WERI-Rb-1 (cell line): ENCODE measurements around the gene CRIP1.

Experiments
- DNase-seq: peaks from one replicate; pipeline ENCODE4 v3.0.0-alpha.2; 2020
- H3K27ac ChIP-seq: fragments of 250-450 bp; sonication (Bioruptor Pico); 2 replicates; pipeline ENCODE4 v1.5.1; 2020; ENCODE audit warnings: mild to moderate bottlenecking, moderate library complexity
- H3K27me3 ChIP-seq: fragments of 250-450 bp; sonication (Bioruptor Pico); 2 replicates; pipeline ENCODE4 v1.5.1; 2021; ENCODE audit warnings: mild to moderate bottlenecking, low read depth, moderate library complexity; ENCODE audit not compliant: insufficient read depth, severe bottlenecking
- H3K36me3 ChIP-seq: fragments of 250-450 bp; sonication (Bioruptor Pico); 2 replicates; pipeline ENCODE4 v1.5.1; 2020; ENCODE audit warnings: mild to moderate bottlenecking, moderate library complexity
- H3K4me3 ChIP-seq: 2 replicates; pipeline ENCODE4 v1.5.1; 2011; ENCODE audit warnings: low read depth, mild to moderate bottlenecking, control low read depth, low read length
- H3K9me3 ChIP-seq: fragments of 250-450 bp; sonication (Bioruptor Pico); 2 replicates; pipeline ENCODE4 v1.5.1; 2021; ENCODE audit warnings: mild to moderate bottlenecking, moderate library complexity; ENCODE audit not compliant: severe bottlenecking
- TF ChIP-seq, protein P1 (sequence below): IDR thresholded peaks from 2 replicates; pipeline ENCODE4 v1.5.1; 2011; ENCODE audit warnings: low read depth, mild to moderate bottlenecking, control low read depth, inconsistent platforms, low read length

The CRIP1 gene

DNA sequence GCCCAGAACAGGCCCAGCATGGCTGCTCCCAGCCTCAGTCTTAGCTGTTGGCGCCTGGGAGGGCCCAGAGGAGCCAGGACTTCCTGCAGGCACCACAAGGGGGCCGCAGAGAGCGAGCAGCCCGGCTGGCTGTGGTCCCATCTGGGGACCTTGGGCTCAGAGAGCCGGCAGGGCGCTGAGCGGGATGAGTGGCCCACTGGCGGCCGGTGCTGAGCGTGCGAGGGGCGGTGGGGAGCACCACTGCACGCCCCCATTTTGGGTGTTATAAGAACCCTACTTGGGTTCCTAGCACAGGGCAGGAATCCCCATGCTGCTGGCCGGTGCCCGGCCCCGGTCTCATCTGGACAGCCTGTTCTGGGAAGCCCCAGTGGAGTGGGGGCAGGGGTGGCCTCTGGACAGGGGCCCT lies 38.0 kb upstream of the CRIP1 start:
- peak; percentile 83 for DNase-seq
- Histone ChIP-seq H3K27ac (peak overlapping the region; percentile 63), H3K27me3 (no peaks in the 10 kb centered on the region), H3K4me3 (no peak overlapping the region), H3K36me3 (peaks cover 40% of the 10 kb centered on the region), H3K9me3 (no peaks in the 10 kb centered on the region)
- TF ChIP-seq, protein P1, sequence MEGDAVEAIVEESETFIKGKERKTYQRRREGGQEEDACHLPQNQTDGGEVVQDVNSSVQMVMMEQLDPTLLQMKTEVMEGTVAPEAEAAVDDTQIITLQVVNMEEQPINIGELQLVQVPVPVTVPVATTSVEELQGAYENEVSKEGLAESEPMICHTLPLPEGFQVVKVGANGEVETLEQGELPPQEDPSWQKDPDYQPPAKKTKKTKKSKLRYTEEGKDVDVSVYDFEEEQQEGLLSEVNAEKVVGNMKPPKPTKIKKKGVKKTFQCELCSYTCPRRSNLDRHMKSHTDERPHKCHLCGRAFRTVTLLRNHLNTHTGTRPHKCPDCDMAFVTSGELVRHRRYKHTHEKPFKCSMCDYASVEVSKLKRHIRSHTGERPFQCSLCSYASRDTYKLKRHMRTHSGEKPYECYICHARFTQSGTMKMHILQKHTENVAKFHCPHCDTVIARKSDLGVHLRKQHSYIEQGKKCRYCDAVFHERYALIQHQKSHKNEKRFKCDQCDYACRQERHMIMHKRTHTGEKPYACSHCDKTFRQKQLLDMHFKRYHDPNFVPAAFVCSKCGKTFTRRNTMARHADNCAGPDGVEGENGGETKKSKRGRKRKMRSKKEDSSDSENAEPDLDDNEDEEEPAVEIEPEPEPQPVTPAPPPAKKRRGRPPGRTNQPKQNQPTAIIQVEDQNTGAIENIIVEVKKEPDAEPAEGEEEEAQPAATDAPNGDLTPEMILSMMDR, result peak; percentile 91

DNA sequence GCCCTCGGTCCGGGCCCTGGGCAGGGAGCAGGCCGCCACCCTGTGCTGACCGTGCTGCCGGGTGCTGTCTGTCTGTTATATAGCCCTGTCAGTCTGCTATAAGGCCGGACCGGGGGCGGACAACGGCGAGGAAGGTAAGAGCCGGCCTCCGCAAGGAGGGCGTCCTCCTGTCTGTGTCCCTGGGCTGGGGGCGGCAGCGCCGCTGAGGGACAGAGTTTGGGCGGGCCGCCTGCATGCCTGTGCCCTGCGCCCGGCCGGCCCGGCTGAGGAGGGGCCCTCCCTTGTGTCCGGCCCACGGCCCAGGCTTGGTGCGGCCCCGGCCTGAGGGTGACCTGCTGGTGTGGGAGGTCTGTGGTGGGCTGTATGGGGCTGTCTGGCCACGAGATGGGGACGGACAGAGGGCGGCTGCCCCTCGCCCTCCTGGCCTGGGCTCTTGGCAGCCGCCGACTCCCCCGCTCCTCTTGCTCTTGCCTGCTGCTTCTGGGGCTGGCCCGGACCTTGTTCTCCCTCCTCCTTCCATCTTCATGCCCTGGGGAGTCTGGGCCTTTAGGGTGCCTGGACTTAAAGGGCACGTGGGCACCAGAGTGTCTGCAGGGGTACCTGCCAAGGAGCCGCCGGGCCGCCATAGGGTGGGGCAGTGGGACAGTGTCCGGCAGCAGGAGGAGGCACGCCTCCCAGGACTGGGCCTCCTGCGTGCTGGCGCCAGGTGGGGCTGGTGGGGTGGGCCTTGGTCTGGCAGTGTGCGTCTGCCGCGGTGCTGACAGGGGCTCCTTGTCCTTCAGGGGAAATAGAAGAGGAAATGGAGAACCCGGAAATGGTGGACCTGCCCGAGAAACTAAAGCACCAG lies 37.2 kb upstream of the CRIP1 start:
- H3K27ac ChIP-seq, result 0 out of 2 replicates have a peak overlapping the region, but pooled peaks have one; percentile 1
- DNase-seq, result no peak
- H3K36me3 ChIP-seq, result peaks cover 48% of the 10 kb centered on the region
- no peak overlapping the region for H3K4me3 ChIP-seq
- TF ChIP-seq, protein P1, result no peak
- H3K9me3 ChIP-seq, result no peaks in the 10 kb centered on the region
- H3K27me3 ChIP-seq, result no peaks in the 10 kb centered on the region

DNA sequence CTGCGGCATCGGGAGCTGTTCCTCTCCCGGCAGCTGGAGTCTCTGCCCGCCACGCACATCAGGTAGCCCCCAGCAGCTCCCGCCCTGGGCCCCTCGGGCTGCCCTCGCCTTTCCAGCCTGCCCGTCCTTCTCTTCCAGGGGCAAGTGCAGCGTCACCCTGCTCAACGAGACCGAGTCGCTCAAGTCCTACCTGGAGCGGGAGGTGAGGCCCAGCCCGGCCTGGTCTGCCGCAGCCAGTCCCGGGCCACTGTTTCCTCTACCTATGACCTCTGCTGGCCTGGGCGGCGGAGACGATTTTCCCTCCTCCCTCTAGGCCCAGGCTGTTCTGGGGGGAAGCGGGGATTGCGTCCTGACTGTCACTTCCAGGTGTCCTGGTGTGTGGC lies 36.6 kb upstream of the CRIP1 start:
- Histone ChIP-seq H3K9me3 (no peaks in the 10 kb centered on the region), H3K27ac (no peak overlapping the region), H3K27me3 (no peaks in the 10 kb centered on the region), H3K4me3 (no peak overlapping the region), H3K36me3 (peaks cover 49% of the 10 kb centered on the region)
- no peak for DNase-seq
- TF ChIP-seq, protein P1, result no peak

DNA sequence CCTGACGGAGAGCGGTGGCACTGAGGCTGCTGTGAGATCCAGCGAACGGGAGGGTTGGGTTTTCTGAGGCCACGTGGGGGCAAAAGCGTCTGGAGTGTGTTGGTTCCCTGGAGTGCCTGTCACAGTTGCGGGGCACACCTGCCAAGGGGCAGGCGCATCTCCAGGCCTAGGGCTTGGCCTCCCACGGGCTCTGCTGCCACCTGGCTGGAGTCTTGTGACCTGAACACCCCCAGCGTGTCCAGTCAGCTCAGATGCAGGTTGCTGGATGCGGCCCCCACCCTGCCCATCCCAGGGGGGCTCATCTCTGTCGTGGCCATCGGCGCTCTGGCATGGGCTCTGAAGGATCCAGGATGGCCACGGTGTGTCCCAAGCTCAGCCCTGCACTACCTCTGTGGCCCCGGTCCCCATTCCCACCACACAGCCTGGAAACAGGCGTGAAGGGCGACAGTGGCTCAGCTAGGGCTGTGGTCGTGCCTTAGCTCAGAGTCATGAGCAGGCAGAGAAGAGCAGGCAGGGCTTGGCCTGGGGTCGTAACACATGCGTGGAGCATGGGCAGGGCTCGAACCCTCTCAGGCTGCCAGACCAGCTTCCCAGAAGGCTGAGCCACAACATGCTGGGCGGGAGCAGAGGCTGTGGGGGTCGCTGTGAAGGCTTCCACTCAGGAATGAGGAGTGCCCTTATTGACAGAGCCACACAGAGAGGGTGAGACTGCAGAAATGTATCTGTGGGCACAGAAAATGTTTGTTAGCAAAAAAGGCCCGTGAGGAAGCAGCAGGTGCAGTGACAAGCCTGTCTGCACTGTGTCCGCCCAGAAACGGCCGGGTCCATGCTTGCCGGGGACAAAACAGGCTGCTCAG lies 35.6 kb upstream of the CRIP1 start:
- Histone ChIP-seq H3K9me3 (no peaks in the 10 kb centered on the region), H3K27me3 (no peaks in the 10 kb centered on the region), H3K4me3 (no peak overlapping the region), H3K27ac (no peak overlapping the region), H3K36me3 (peaks cover 56% of the 10 kb centered on the region)
- no peak for DNase-seq
- TF ChIP-seq, protein P1, result no peak

DNA sequence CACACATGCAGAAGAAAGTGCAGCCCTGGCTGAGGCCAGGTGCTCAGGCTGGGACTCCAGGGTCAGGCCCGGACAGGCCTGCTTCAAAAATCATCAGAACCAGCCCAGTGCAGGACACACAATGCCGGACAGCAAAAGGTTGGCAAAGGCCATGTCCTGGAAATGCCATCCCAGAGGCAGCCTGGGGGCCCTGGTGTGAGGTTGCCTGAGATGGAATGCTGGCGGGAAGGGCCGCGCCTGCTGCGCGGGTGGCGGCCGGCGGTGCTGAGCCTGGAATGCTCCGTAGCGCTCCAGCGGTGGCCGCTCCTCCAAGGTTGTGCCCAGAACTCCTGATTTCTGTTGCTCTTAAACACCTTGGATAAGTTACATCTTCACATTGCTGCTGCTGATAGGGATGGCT lies 33.7 kb upstream of the CRIP1 start:
- Histone ChIP-seq H3K4me3 (no peak overlapping the region), H3K27ac (no peak overlapping the region), H3K36me3 (peaks cover 72% of the 10 kb centered on the region), H3K9me3 (no peaks in the 10 kb centered on the region), H3K27me3 (no peaks in the 10 kb centered on the region)
- no peak for DNase-seq
- TF ChIP-seq, protein P1, result no peak
